Heart left ventricle (tissue), 16 donors: ENCODE results near the gene ETNK2. TPM values are rescaled to one million over a fixed set of nuclear protein-coding genes. Genes with fewer than 3 reads are reported as not detected.

Source experiments
- ATAC-seq, 4 donors: fragments of 200-7000 bp; cut with Tn5 transposase; one replicate each; pipeline ENCODE4 v1.9.1; 2020 to 2022; ENCODE audit warnings: moderate library complexity in 4 of 4, mild to moderate bottlenecking in 3 of 4, moderate number of reproducible peaks in 1 of 4
- DNase-seq, 5 donors: peaks; one replicate each; pipeline ENCODE4 v3.0.0-alpha.2; 2020
- H3K27ac ChIP-seq, 12 donors: fragments of 200-600 bp; sonication (generic) in 4 of 12; one replicate each; pipeline versions ENCODE4 v1.5.0 to v1.8.0; 2016 to 2022; ENCODE audit warnings: mild to moderate bottlenecking in 2 of 12
- H3K27me3 ChIP-seq, 9 donors: fragments of 200-600 bp; sonication (generic) in 2 of 9; one replicate each; pipeline versions ENCODE4 v1.5.1 to v1.8.0; 2016 to 2022; ENCODE audit warnings: mild to moderate bottlenecking in 3 of 9
- H3K36me3 ChIP-seq, 9 donors: fragments of 200-600 bp; sonication (generic) in 2 of 9; one replicate each; pipeline versions ENCODE4 v1.5.0 to v1.8.0; 2018 to 2022; ENCODE audit warnings: mild to moderate bottlenecking in 2 of 9
- H3K4me1 ChIP-seq, 12 donors: fragments of 200-600 bp; sonication (generic) in 4 of 12; one replicate each; pipeline versions ENCODE4 v1.5.0 to v1.8.0; 2016 to 2022; ENCODE audit warnings: mild to moderate bottlenecking in 3 of 12
- H3K4me3 ChIP-seq, 12 donors: fragments of 200-600 bp; sonication (generic) in 4 of 12; one replicate each; pipeline versions ENCODE4 v1.5.0 to v1.8.0; 2017 to 2022; ENCODE audit warnings: mild to moderate bottlenecking in 9 of 12, moderate library complexity in 4 of 12
- H3K9me3 ChIP-seq, 12 donors: fragments of 200-600 bp; sonication (generic) in 4 of 12; one replicate each; pipeline versions ENCODE4 v1.5.0 to v1.8.0; 2016 to 2022; ENCODE audit warnings: mild to moderate bottlenecking in 1 of 12
- CTCF ChIP-seq, 12 donors: fragments of 200-600 bp; sonication (generic) in 4 of 12; IDR thresholded peaks; one replicate each; pipeline versions ENCODE4 v1.5.0 to v1.8.0; 2018 to 2022; ENCODE audit warnings: antibody characterized with exemption in 12 of 12, mild to moderate bottlenecking in 5 of 12
- POLR2A ChIP-seq, 2 donors: fragments of 450-650 bp; IDR thresholded peaks; one replicate each; pipeline ENCODE4 v1.6.1; 2017; ENCODE audit warnings: antibody characterized with exemption in 2 of 2, mild to moderate bottlenecking in 2 of 2, moderate library complexity in 2 of 2
- WGBS, 4 donors: extraction: QIAGEN DNeasy Blood & Tissue Kit in 2 of 4; methylation state at CpG; one replicate each; pipeline versions ENCODE4 v1.1.5 to v1.1.7; 2013 to 2018; 5-methylcytosine and 5-hydroxymethylcytosine counted together
- intact Hi-C, 10 donors: fragments of 100-400 bp; cut with DNase I; formaldehyde crosslinking; loops; one replicate each; pipeline versions ENCODE4 v1.11.1 to v1.14.2; 2022
- polyA plus RNA-seq, 2 donors: library from polyadenylated mRNA; stranded (reverse); fragments of 200-250 nt; gene quantifications; one replicate each; pipeline ENCODE4 v1.2.3, GENCODE V29; 2013
- total RNA-seq, 9 donors: library from RNA; depleted of rRNA in 2 of 9; stranded (reverse); fragments of >200 nt in 2 of 9; fragmentation: NEBNext Ultra II Directional in 3 of 9; extraction: Animal tissue kit (Norgen Biotek cat#: 25700) in 3 of 9; gene quantifications; one replicate each; pipeline versions ENCODE4 v1.1.0 to v1.2.4, GENCODE V29; 2016 to 2023
- donor health status: ischemic (EF 13 %, LVEDD 7.1; RV severe dilation, severe dysfunction).
- donor health status: healthy with polysubstance abuse.
- donor health status: DM: no; HTN: yes; CAD: no.
- donor health status: DM: no; HTN: no; CAD: no.
- donor health status: ischemic (EF 25% LVEDD 6.9; RV normal size, moderate dysfunction).
- donor health status: ischemic (EF 25% LVEDD 5.7; RV mildly dilated, moderate dysfunction).
- donor health status: healthy.
- donor health status: DM: yes; HTN: yes; CAD: no.
- donor health status: ischemic (EF 35%, LVEDD 5.7; RV mildly dilated, moderate dysfunction).
- donor health status: nonischemic (EF 11% LVEDD 7.7; RV severe dilation, severe dysfunction).
- donor health status: DM: yes; HTN: yes; CAD: no.
- donor health status: PGD.
- donor health status: ischemic (EF 29% LVEDD 5.4; RV normal size, mild dysfunction).
- donor health status: nonischemic (EF 23%, LVEDD 6.1; RV moderate dilation, normal function).

ETNK2 gene
- total and polyA plus RNA-seq, 11 donors: 1.1 to 16.3 (median 3.0) TPM

GRCh38 chr1:204162494-204163074 lies 10.7 kb upstream of the ETNK2 start:
- 10 to 15% (median 14%) methylated on average over 7 of the region's 7 CpGs for WGBS, 4 donors
- intact Hi-C loops: loop anchor here (1.0 to 10.0 kb wide), 11 partner anchors 40 to 342 kb away; no protein-coding TSS in a partner anchor
- no peak overlapping the region for H3K27ac ChIP-seq
- H3K4me1 ChIP-seq: no peaks in the 10 kb centered on the region
- H3K36me3 ChIP-seq: no peaks in the 10 kb centered on the region
- TF ChIP-seq POLR2A (IDR thresholded peaks at IDR 0.05) (no peak), CTCF (IDR thresholded peaks at IDR 0.05) (peak; percentile 92 to 100 (median 99))
- H3K27me3 ChIP-seq: peaks cover 0 to 8% (median 0%) of the 10 kb centered on the region in 9 donors
- ATAC-seq: peak; percentile 67 to 90 (median 86)
- H3K4me3 ChIP-seq: no peak overlapping the region
- DNase-seq: peak; percentile 70 to 89 (median 74)
- H3K9me3 ChIP-seq: no peaks in the 10 kb centered on the region

DNA sequence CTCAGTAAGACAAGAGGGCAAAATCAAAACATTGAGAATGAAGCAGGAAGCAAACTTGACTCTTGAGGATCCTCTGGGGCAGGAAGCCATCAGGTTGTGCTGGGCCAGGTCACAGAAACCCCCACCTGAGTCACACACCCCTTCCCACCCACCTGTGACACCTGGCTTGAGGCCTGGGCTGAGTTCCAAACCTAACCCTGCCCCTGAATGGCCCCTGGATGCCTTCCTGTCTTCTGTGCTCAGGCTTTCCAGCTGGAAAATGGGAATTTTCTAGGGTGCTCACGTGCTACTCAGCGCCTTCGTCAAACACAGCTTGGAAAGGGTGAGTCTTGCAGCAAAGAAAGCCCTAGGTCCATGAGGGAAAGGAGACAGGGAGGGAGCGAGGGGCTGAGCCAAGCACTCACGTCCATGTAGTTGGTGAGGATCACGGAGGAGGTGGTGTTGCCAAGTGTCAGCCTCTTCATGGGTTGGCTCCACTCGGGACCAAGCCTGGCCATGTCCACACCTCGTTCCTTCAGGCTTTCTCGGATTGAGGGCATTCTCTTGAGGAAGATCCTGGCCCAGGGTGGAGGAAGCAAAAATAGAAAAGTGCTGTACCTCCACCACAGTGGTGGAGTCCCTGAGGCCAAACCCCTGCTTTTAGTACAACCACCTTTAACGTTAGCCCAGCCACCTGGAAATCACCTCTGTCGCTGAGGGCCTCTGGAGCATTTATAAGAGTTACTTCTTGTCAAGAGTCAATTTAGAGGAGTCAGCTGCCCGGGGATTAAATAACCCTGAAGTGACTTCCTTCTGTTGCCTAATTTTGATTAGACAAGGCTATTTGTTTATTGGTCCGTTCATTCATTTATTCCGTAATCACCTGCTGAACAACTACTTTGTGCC lies 10.0 kb upstream of the ETNK2 start:
- H3K4me1 ChIP-seq: no peaks in the 10 kb centered on the region
- TF ChIP-seq POLR2A (IDR thresholded peaks at IDR 0.05) (no peak), CTCF (IDR thresholded peaks at IDR 0.05) (no peak)
- H3K27me3 ChIP-seq: peaks cover 0 to 8% (median 0%) of the 10 kb centered on the region in 9 donors
- H3K27ac ChIP-seq: no peak overlapping the region
- ATAC-seq: no peak
- intact Hi-C loops: loop anchor here (1.0 to 10.0 kb wide), 12 partner anchors 41 to 343 kb away; no protein-coding TSS in a partner anchor
- no peaks in the 10 kb centered on the region for H3K36me3 ChIP-seq
- no peak overlapping the region for H3K4me3 ChIP-seq
- H3K9me3 ChIP-seq: no peaks in the 10 kb centered on the region
- WGBS, 4 donors: 63 to 69% (median 68%) methylated on average over 12 to 14 of the region's 14 CpGs
- DNase-seq: no peak

DNA sequence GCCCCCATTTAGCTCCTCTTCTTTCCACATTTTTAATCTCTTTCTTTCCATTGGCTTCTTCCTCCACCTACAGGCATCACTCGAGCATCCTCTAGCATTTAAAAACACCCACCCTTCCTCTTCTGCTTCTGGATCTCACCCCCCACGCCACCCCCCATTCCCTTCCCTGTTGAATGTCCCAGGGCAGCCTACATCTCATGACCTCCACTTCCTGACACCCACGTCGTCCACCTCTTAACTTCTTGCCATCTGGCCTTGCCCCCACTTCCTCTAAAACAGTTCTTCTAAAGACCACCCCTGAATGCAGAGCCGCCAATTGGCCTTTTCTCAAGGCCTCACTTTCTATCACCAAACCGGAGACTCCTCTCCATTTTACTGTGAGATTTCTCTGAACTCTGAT lies 6.1 kb upstream of the ETNK2 start:
- H3K27ac ChIP-seq: no peak overlapping the region
- WGBS, 4 donors: 60 to 74% (median 66%) methylated on average over 6 of the region's 6 CpGs
- TF ChIP-seq CTCF (IDR thresholded peaks at IDR 0.05) (no peak), POLR2A (IDR thresholded peaks at IDR 0.05) (no peak)
- intact Hi-C loops: no loop called here
- DNase-seq: no peak
- ATAC-seq: no peak
- no peaks in the 10 kb centered on the region for H3K9me3 ChIP-seq
- H3K4me3 ChIP-seq: no peak overlapping the region
- peaks cover 0 to under 1% (median 0%) of the 10 kb centered on the region in 12 donors for H3K4me1 ChIP-seq
- H3K36me3 ChIP-seq: no peaks in the 10 kb centered on the region
- H3K27me3 ChIP-seq: peaks cover 0 to 13% (median 0%) of the 10 kb centered on the region in 9 donors

GRCh38 chr1:204155881-204156280 lies 4.0 kb upstream of the ETNK2 start:
- Histone ChIP-seq H3K4me3 (no peak overlapping the region), H3K9me3 (no peaks in the 10 kb centered on the region), H3K36me3 (no peaks in the 10 kb centered on the region), H3K27ac (no peak overlapping the region), H3K27me3 (peaks cover 0 to 9% (median 0%) of the 10 kb centered on the region in 9 donors), H3K4me1 (peaks cover 0 to 19% (median 9%) of the 10 kb centered on the region in 12 donors)
- ATAC-seq: no peak
- TF ChIP-seq CTCF (IDR thresholded peaks at IDR 0.05) (no peak), POLR2A (IDR thresholded peaks at IDR 0.05) (no peak)
- WGBS, 4 donors: 88 to 96% (median 90%) methylated on average over 10 of the region's 10 CpGs
- peak in 1 of 5 donors; percentile 9 for DNase-seq
- intact Hi-C loops: no loop called here
